HG03045 (cell line): Measurements from ENCODE around the gene DOCK2.
A peak's percentile ranks its signal among the peaks of the same experiment; 100 is the strongest.
"Not testable (repeated sequence)": the region's sequence is repeated elsewhere in the genome, so short reads cannot be mapped to it uniquely, and the experiment has no call there.

ENCODE experiments used
- ATAC-seq: cut with Tn5 transposase; IDR thresholded peaks from one replicate; pipeline ENCODE4 v1.9.1; 2021; ENCODE audit warnings: mild to moderate bottlenecking, moderate library complexity; ENCODE audit not compliant: unreplicated experiment

DOCK2 gene

GRCh38 chr5:169921949-169922348 lies 284.9 kb downstream of the DOCK2 start:
- no peak for ATAC-seq

- no peak for ATAC-seq
Observed at GRCh38 chr5:169922474-169922873, 285.4 kb downstream of the DOCK2 start.

- no peak for ATAC-seq
Observed at GRCh38 chr5:169923988-169924387, 286.9 kb downstream of the DOCK2 start.

DNA sequence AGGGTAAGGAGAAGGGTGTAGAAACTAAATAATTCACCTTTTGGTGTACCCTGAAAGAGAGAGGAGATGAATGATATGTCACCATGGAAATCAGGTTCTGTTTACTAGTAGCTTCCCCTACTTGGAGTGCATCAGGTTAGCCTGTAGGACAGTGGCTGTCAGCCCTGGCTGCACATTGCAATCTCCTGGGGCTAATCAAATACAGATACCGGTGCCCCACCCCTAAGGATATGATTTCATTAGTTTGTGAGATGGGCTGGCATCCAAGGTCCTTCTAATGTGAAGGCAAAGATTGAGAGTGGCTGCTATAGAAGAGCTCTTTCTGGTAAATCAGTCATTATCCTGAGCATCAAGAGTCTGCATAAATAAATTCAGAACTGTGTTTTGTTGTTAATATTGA lies 296.1 kb downstream of the DOCK2 start:
- ATAC-seq: no peak

GRCh38 chr5:169933616-169934015 lies 296.5 kb downstream of the DOCK2 start:
- ATAC-seq: no peak

- no peak for ATAC-seq
Observed at GRCh38 chr5:169934990-169935389, 297.9 kb downstream of the DOCK2 start.

DNA sequence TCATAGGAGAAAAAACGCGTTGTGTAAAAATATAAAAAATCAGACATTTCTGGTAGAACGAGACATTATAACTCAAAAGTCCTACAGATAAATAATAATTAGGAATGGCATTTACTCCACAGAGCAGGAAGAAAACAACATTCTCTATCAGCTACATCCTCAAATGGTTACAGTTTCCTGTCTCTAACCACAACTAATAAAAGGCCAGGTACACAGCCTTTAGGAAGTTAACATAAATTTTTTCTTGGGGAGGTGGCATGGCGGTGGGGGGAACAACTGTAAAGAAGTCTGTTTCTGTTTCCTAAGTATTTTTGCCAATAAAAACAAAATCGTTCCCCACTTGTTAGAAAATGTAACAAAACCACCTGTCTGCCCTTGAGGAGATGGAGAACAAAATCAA lies 298.7 kb downstream of the DOCK2 start:
- no peak for ATAC-seq

GRCh38 chr5:169938439-169938838 lies 301.4 kb downstream of the DOCK2 start:
- no peak for ATAC-seq

DNA sequence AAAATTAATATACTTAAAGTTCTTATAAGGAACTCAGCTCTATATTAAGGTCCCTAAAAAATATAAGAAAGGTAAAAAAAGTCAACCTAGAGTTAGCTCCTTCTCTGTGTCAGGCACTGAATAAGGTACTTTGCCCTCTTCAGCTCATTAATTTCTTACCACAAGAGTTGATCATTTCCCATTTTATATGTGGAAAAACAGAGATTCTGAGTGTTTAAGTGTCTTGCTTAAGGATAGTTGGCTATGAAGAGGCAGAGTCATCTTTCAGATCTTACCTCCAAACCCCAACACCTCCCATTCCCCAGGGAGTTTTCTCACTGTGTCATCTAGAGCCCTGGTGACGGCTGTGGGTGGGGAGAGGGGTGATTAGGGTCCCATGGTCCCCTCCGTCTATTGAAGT lies 302.7 kb downstream of the DOCK2 start:
- no peak for ATAC-seq

DNA sequence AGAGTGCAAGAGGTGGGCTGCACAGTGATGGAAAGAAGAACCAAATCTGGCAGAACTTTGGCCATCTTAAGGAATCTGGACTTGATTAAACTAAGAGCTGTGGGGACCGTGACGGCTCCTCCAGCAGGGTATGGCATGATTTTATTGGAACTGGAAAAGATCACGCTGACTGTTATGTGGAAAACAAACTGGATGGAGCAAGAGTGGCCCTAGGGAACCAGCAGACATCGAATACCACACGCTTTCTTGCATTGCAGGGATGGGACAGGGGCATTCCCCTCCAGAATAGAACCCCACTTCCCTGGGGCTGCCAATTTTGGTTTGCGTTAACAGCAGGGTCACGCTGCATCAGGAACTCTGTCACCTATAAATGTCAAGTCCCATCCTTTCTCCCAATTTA lies 304.5 kb downstream of the DOCK2 start:
- no peak for ATAC-seq

- no peak for ATAC-seq
Observed at GRCh38 chr5:169942181-169942580, 305.1 kb downstream of the DOCK2 start.

DNA sequence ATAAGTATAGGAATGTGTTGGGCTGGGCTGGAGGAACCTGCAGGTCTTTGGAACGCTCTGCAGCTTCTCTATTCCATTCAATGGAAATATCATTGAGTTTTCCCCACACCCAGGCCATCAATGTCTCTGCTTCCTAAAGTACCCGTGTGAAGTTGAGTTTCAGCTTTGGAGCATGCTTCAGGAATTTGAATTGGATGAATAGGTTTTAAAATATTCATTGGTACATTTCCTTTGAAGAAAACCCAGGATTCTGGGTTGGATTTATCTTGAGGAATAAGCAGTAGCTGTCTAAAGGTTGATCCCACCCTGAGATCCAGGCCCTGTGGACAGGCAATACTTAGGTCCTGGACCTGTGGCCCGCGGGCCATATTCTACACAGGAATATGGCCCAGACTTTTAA lies 306.0 kb downstream of the DOCK2 start:
- ATAC-seq: no peak

GRCh38 chr5:169944115-169944514 lies 307.0 kb downstream of the DOCK2 start:
- no peak for ATAC-seq

GRCh38 chr5:169944922-169945680 lies 308.0 kb downstream of the DOCK2 start:
- ATAC-seq: no peak

GRCh38 chr5:169945831-169946261 lies 308.8 kb downstream of the DOCK2 start:
- no peak for ATAC-seq

GRCh38 chr5:169946743-169947295 lies 309.7 kb downstream of the DOCK2 start:
- no peak for ATAC-seq

GRCh38 chr5:169950333-169950732 lies 313.3 kb downstream of the DOCK2 start:
- peak; percentile 57 for ATAC-seq

DNA sequence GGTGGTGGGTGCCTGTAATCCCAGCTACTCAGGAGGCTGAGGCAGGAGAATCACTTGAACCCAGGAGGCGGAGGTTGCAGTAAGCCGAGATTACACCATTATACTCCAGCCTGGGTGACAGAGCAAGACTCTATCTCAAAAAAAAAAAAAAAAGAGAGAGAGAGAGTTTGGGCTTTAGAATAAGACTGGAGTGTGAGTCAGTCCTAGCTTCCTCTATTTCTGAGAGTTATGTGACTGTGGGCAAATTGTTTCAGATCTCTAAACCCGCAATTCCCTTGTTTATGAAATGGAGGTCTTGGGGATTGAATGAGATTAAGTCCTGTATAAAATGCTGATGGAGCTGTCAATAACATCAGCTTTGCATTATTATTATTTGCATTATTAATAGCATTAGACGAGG lies 316.1 kb downstream of the DOCK2 start:
- not testable (repeated sequence) for ATAC-seq

GRCh38 chr5:169954786-169955185 lies 317.7 kb downstream of the DOCK2 start:
- ATAC-seq: no peak

GRCh38 chr5:169956126-169956525 lies 319.1 kb downstream of the DOCK2 start:
- ATAC-seq: no peak

DNA sequence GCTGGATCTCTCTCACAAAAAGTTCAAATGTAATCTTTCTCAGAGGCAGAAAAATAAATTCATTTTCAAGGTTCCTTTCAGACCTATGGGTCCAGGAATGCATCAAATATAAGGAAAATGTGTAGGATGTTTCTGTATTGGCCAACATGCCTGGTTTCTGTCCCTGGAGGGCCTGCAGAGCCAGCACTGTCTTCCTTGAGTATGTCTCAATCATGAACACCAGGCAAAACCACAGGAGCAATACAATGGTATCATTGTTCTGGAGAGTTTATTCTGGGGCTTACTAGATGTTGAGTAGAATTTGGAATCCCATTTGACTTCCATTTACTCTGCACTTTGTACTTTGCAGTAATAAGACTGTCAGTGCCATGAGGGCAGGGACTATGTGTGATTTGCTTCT lies 319.7 kb downstream of the DOCK2 start:
- ATAC-seq: no peak

DNA sequence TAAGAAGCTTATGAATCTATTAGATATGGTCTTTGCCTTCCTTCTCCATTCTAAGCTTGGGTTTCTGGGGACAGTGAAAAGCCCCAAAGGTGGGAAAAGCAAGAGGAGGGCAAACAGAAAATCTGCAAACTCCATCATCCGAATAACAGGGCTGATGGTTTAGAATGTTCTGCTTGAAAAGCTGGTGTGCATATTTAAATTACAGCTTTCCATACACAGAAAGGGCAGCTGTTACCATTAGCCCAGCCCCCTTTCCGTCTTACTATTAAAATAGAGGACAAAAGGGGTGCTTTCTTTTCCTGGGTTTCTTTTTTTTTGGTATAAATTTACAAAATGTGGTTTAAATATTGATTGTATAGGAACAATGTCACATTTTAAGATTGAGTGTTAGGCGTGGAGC lies 321.2 kb downstream of the DOCK2 start:
- no peak for ATAC-seq

DNA sequence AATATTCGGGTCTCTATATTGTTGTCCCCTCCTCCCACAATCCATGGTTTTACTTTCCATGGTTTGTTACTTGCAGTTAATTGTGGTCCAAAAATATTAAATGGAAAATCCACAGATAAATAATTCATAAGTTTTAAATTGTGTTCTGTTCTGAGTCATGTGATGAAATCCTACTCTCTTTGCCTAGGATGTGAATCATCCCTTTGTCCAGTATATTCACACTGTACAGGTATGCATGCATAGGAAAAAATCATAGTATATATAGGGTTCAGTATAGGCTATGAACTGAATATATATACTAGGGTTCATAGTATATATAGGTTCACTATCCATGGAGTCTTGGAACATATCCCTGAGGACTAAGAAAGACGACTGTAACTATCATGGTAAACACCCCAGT lies 323.6 kb downstream of the DOCK2 start:
- no peak for ATAC-seq
